ENCODE measurements around the gene PFKFB3. TPM values are rescaled to one million over a fixed set of nuclear protein-coding genes. Genes with fewer than 3 reads are reported as not detected.

The PFKFB3 gene
- total RNA-seq, 2 donors from 2014 or later = 23.4 to 70.7 TPM

GRCh38 chr10:6297522-6297921, 94.8 kb downstream of the PFKFB3 start:
- peak overlapping the region; percentile 48 for H3K27ac ChIP-seq
- TF ChIP-seq CTCF (IDR thresholded peaks at IDR 0.05) = no peak

GRCh38 chr10:6297951-6298381, 95.2 kb downstream of the PFKFB3 start:
- DNase-seq = peak; percentile 55
- Histone ChIP-seq H3K27ac (peak overlapping the region; percentile 48), H3K9me3 (no peaks in the 10 kb centered on the region), H3K9ac (ENCODE audit: low read depth in 2 of 2, low read length in 2 of 2) (no peak overlapping the region), H3K36me3 (no peaks in the 10 kb centered on the region), H3K27me3 (no peaks in the 10 kb centered on the region), H3K4me1 (no peaks in the 10 kb centered on the region), H3K4me3 (no peak overlapping the region)
- intact Hi-C loops (cut with DNase I) = no loop called here
- no peak for TF ChIP-seq CTCF (IDR thresholded peaks at IDR 0.05)

More at GRCh38 chr10:6297522-6297921, 94.8 kb downstream of the PFKFB3 start:
- H3K9ac ChIP-seq (ENCODE audit: low read depth in 2 of 2, low read length in 2 of 2) = no peak overlapping the region
- no peaks in the 10 kb centered on the region for H3K4me1 ChIP-seq
- no peaks in the 10 kb centered on the region for H3K36me3 ChIP-seq
- H3K4me3 ChIP-seq = no peak overlapping the region
- no peaks in the 10 kb centered on the region for H3K9me3 ChIP-seq
- no peaks in the 10 kb centered on the region for H3K27me3 ChIP-seq
- intact Hi-C loops (cut with DNase I) = no loop called here
- no peak for DNase-seq

GRCh38 chr10:6298428-6298827, 95.7 kb downstream of the PFKFB3 start:
- Histone ChIP-seq H3K27ac (peak overlapping the region; percentile 34), H3K27me3 (no peaks in the 10 kb centered on the region), H3K36me3 (no peaks in the 10 kb centered on the region), H3K4me3 (no peak overlapping the region), H3K9ac (ENCODE audit: low read depth in 2 of 2, low read length in 2 of 2) (no peak overlapping the region), H3K4me1 (no peaks in the 10 kb centered on the region), H3K9me3 (no peaks in the 10 kb centered on the region)
- no peak for DNase-seq
- no peak for TF ChIP-seq CTCF (IDR thresholded peaks at IDR 0.05)
- intact Hi-C loops (cut with DNase I) = no loop called here

- TF ChIP-seq CTCF (IDR thresholded peaks at IDR 0.05) = no peak
- no peaks in the 10 kb centered on the region for H3K4me1 ChIP-seq
- no peak for DNase-seq
- H3K9ac ChIP-seq (ENCODE audit: low read depth in 2 of 2, low read length in 2 of 2) = no peak overlapping the region
- no peaks in the 10 kb centered on the region for H3K9me3 ChIP-seq
- no peak overlapping the region for H3K4me3 ChIP-seq
- no peaks in the 10 kb centered on the region for H3K36me3 ChIP-seq
- H3K27me3 ChIP-seq = no peaks in the 10 kb centered on the region
- intact Hi-C loops (cut with DNase I) = no loop called here
- H3K27ac ChIP-seq = peak overlapping the region; percentile 34
Measured at GRCh38 chr10:6299234-6299633, 96.5 kb downstream of the PFKFB3 start.

- Histone ChIP-seq H3K27me3 (no peaks in the 10 kb centered on the region), H3K27ac (no peak overlapping the region), H3K4me3 (no peak overlapping the region), H3K9me3 (no peaks in the 10 kb centered on the region), H3K4me1 (no peaks in the 10 kb centered on the region), H3K36me3 (no peaks in the 10 kb centered on the region), H3K9ac (ENCODE audit: low read depth in 2 of 2, low read length in 2 of 2) (no peak overlapping the region)
- TF ChIP-seq CTCF (IDR thresholded peaks at IDR 0.05) = no peak
- intact Hi-C loops (cut with DNase I) = no loop called here
- DNase-seq = no peak
Measured at GRCh38 chr10:6299743-6300105, 97.0 kb downstream of the PFKFB3 start.
